A673 (cell line): ENCODE results near the gene ARSG. TPM values are rescaled to one million over a fixed set of nuclear protein-coding genes. Genes with fewer than 3 reads are reported as not detected.

ENCODE experiments used
- BruUV-seq: library from RNA; stranded (reverse); fragments of 400-500 nt; replicated peaks from 2 replicates; lab custom pipeline; 2021; lab: Mats Ljungman, UMichigan
- CTCF ChIA-PET: fragments of 300-600 bp; sonication (Branson Sonifier 250); formaldehyde crosslinking; loops from one replicate; lab custom pipeline; 2022; ENCODE audit warnings: antibody characterized with exemption; lab: Charles Lee
- POLR2A ChIA-PET: fragments of 300-600 bp; sonication (Branson Sonifier 250); formaldehyde crosslinking; loops from one replicate; lab custom pipeline; 2022; ENCODE audit warnings: antibody characterized with exemption; ENCODE audit not compliant: low non-redundant PET; lab: Charles Lee
- DNase-seq: peaks from one replicate; pipeline ENCODE4 v3.0.0-alpha.2; 2015; ENCODE audit warnings: low spot score
- H3K27ac ChIP-seq: fragments of 200-600 bp; sonication (generic); 2 replicates; pipeline ENCODE4 v1.5.1; 2016; ENCODE audit warnings: mixed run types, low read depth, mild to moderate bottlenecking, mixed read lengths, antibody characterized with exemption, low read length; ENCODE audit not compliant: poor library complexity, severe bottlenecking
- H3K27me3 ChIP-seq: fragments of 200-600 bp; sonication (generic); replicated peaks from 2 replicates; pipeline ENCODE4 v1.6.1; 2017; ENCODE audit warnings: mixed run types, low read depth, mild to moderate bottlenecking, mixed read lengths, antibody characterized with exemption, low read length; ENCODE audit not compliant: insufficient read depth, poor library complexity
- H3K36me3 ChIP-seq: fragments of 200-600 bp; sonication (generic); 2 replicates; pipeline ENCODE4 v1.6.1; 2016; ENCODE audit warnings: mixed run types, mild to moderate bottlenecking, mixed read lengths, antibody characterized with exemption, low read length; ENCODE audit not compliant: insufficient read depth, poor library complexity, severe bottlenecking
- H3K4me1 ChIP-seq: fragments of 200-600 bp; sonication (generic); 2 replicates; pipeline ENCODE4 v1.6.1; 2017; ENCODE audit warnings: mixed run types, mild to moderate bottlenecking, mixed read lengths, antibody characterized with exemption, low read length; ENCODE audit not compliant: insufficient read depth, poor library complexity, severe bottlenecking
- H3K4me3 ChIP-seq: fragments of 200-600 bp; sonication (generic); 2 replicates; pipeline ENCODE4 v1.5.1; 2016; ENCODE audit warnings: low read depth, mixed run types, mild to moderate bottlenecking, mixed read lengths, low read length; ENCODE audit not compliant: poor library complexity, severe bottlenecking
- H3K9me3 ChIP-seq: fragments of 200-600 bp; sonication (generic); 2 replicates; pipeline ENCODE4 v1.6.1; 2016; ENCODE audit warnings: mixed run types, low read depth, mild to moderate bottlenecking, mixed read lengths, antibody characterized with exemption, low read length; ENCODE audit not compliant: poor library complexity, severe bottlenecking
- CTCF ChIP-seq: fragments of 300-800, 200-600 bp; sonication (generic); conservative IDR thresholded peaks from 2 replicates; pipeline ENCODE4 v1.5.1; 2017; ENCODE audit warnings: low read depth, mild to moderate bottlenecking, antibody characterized with exemption, low read length, moderate library complexity, mixed read lengths
- EZH2 ChIP-seq: fragments of 200-600 bp; sonication (generic); IDR thresholded peaks from 2 replicates; pipeline ENCODE4 v1.6.1; 2017; ENCODE audit warnings: borderline replicate concordance, low read depth, mild to moderate bottlenecking, mixed read lengths, antibody characterized with exemption, low read length; ENCODE audit not compliant: poor library complexity, severe bottlenecking
- intact Hi-C: fragments of 100-400 bp; cut with micrococcal nuclease; formaldehyde crosslinking; loops from one replicate; pipeline ENCODE4 v1.10.0; 2022; ENCODE audit not compliant: unreplicated experiment
- total RNA-seq: library from RNA; stranded (reverse); gene quantifications from 2 replicates; pipeline ENCODE4 v1.2.3, GENCODE V29; 2021

ARSG gene
- total RNA-seq, 1 experiment from 2014 or later: 1.0 TPM

GRCh38 chr17:68427575-68427974 lies 136.3 kb downstream of the ARSG start:
- no TSS peak for BruUV-seq
- Histone ChIP-seq H3K9me3 (no peaks in the 10 kb centered on the region), H3K27me3 (no peaks in the 10 kb centered on the region), H3K4me3 (no peak overlapping the region), H3K4me1 (no peaks in the 10 kb centered on the region), H3K36me3 (no peaks in the 10 kb centered on the region), H3K27ac (no peak overlapping the region)
- ChIA-PET CTCF (interaction anchor here (0.6 to 0.7 kb wide), 2 partner anchors 107 to 274 kb away, joined by 3 to 5 read pairs; no protein-coding TSS in a partner anchor), POLR2A (no interaction called here)
- DNase-seq: no peak
- intact Hi-C loops: no loop called here
- TF ChIP-seq CTCF: no peak
- TF ChIP-seq EZH2: no peak

GRCh38 chr17:68428498-68429172 lies 137.3 kb downstream of the ARSG start:
- H3K9me3 ChIP-seq: no peaks in the 10 kb centered on the region
- H3K36me3 ChIP-seq: no peaks in the 10 kb centered on the region
- no peak overlapping the region for H3K4me3 ChIP-seq
- H3K4me1 ChIP-seq: no peaks in the 10 kb centered on the region
- ChIA-PET POLR2A (no interaction called here), CTCF (no interaction called here)
- intact Hi-C loops: no loop called here
- BruUV-seq: no TSS peak
- H3K27me3 ChIP-seq: no peaks in the 10 kb centered on the region
- TF ChIP-seq CTCF (no peak), EZH2 (no peak)
- H3K27ac ChIP-seq: no peak overlapping the region
- no peak for DNase-seq

GRCh38 chr17:68429881-68430280 lies 138.6 kb downstream of the ARSG start:
- Histone ChIP-seq H3K36me3 (no peaks in the 10 kb centered on the region), H3K27me3 (no peaks in the 10 kb centered on the region), H3K9me3 (no peaks in the 10 kb centered on the region), H3K27ac (no peak overlapping the region), H3K4me1 (no peaks in the 10 kb centered on the region), H3K4me3 (no peak overlapping the region)
- intact Hi-C loops: no loop called here
- POLR2A ChIA-PET: no interaction called here
- CTCF ChIA-PET: no interaction called here
- no TSS peak for BruUV-seq
- no peak for DNase-seq
- TF ChIP-seq EZH2: no peak
- no peak for TF ChIP-seq CTCF
